HG03175 (cell line): ENCODE measurements around the gene AUNIP.

Source experiments
- ATAC-seq: cut with Tn5 transposase; IDR thresholded peaks from one replicate; pipeline ENCODE4 v1.9.1; 2021; ENCODE audit warnings: mild to moderate bottlenecking, moderate library complexity; ENCODE audit not compliant: unreplicated experiment

Gene AUNIP

GRCh38 chr1:25797939-25798338 is 61.3 kb downstream of the AUNIP start:
- ATAC-seq: no peak

- ATAC-seq: no peak
Observed at GRCh38 chr1:25796811-25797458, 62.3 kb downstream of the AUNIP start.

- no peak for ATAC-seq
Observed at GRCh38 chr1:25795946-25796810, 63.1 kb downstream of the AUNIP start.

GRCh38 chr1:25795211-25795610 is 64.0 kb downstream of the AUNIP start:
- ATAC-seq: no peak

GRCh38 chr1:25794325-25794724 is 64.9 kb downstream of the AUNIP start:
- ATAC-seq: no peak

GRCh38 chr1:25793585-25794170 is 65.6 kb downstream of the AUNIP start:
- ATAC-seq: no peak

- ATAC-seq: no peak
Observed at GRCh38 chr1:25792115-25792514, 67.1 kb downstream of the AUNIP start.

GRCh38 chr1:25790472-25790871 is 68.8 kb downstream of the AUNIP start:
- ATAC-seq: no peak

- no peak for ATAC-seq
Observed at GRCh38 chr1:25787760-25788166, 71.5 kb downstream of the AUNIP start.

- no peak for ATAC-seq
Observed at GRCh38 chr1:25786887-25787759, 72.1 kb downstream of the AUNIP start.

GRCh38 chr1:25785333-25786067 is 73.8 kb downstream of the AUNIP start:
- no peak for ATAC-seq

GRCh38 chr1:25784575-25785051 is 74.6 kb downstream of the AUNIP start:
- no peak for ATAC-seq
